Loucy (cell line): ENCODE results near the gene EVC.

ENCODE experiments used
- H2AFZ ChIP-seq: fragments of 200-600 bp; sonication (generic); 2 replicates; pipeline ENCODE4 v1.6.0; 2016; ENCODE audit warnings: antibody characterized with exemption, mild to moderate bottlenecking, low read length, moderate library complexity
- H3F3A ChIP-seq: fragments of 200-600 bp; 2 replicates; pipeline ENCODE4 v1.6.0; 2016; ENCODE audit warnings: antibody characterized with exemption, low read depth, mild to moderate bottlenecking
- H3K27me3 ChIP-seq: fragments of 200-600 bp; sonication (generic); 2 replicates; pipeline ENCODE4 v1.6.1; 2014; ENCODE audit warnings: low read length, mild to moderate bottlenecking; ENCODE audit not compliant: insufficient read depth, poor library complexity, severe bottlenecking
- H3K36me3 ChIP-seq: fragments of 200-600 bp; sonication (generic); 2 replicates; pipeline ENCODE4 v1.6.1; 2016; ENCODE audit warnings: low read length; ENCODE audit not compliant: insufficient read depth
- H3K4me1 ChIP-seq: fragments of 200-600 bp; sonication (generic); 2 replicates; pipeline ENCODE4 v1.5.1; 2014; ENCODE audit warnings: low read length, mild to moderate bottlenecking; ENCODE audit not compliant: insufficient read depth, poor library complexity, severe bottlenecking
- H3K4me2 ChIP-seq: fragments of 200-600 bp; sonication (generic); 2 replicates; pipeline ENCODE4 v1.6.0; 2014; ENCODE audit warnings: antibody characterized with exemption, low read length, low read depth, mild to moderate bottlenecking; ENCODE audit not compliant: poor library complexity, severe bottlenecking
- H3K4me3 ChIP-seq: fragments of 200-600 bp; sonication (generic); 2 replicates; pipeline ENCODE4 v1.5.1; 2014; ENCODE audit warnings: low read length, mild to moderate bottlenecking, mixed read lengths; ENCODE audit not compliant: poor library complexity, severe bottlenecking
- H3K79me2 ChIP-seq: fragments of 200-600 bp; sonication (generic); 2 replicates; pipeline ENCODE4 v1.6.1; 2014; ENCODE audit warnings: low read length; ENCODE audit not compliant: insufficient read depth
- H3K9ac ChIP-seq: fragments of 200-600 bp; sonication (generic); 2 replicates; pipeline ENCODE4 v1.6.0; 2014; ENCODE audit warnings: mild to moderate bottlenecking, low read depth, low read length, moderate library complexity; ENCODE audit not compliant: poor library complexity, severe bottlenecking
- H3K9me2 ChIP-seq: fragments of 200-600 bp; sonication (generic); replicated peaks from 2 replicates; pipeline ENCODE4 v1.6.1; 2016; ENCODE audit warnings: low read depth, low read length, mixed read lengths
- H3K9me3 ChIP-seq: fragments of 200-600 bp; sonication (generic); 2 replicates; pipeline ENCODE4 v1.6.1; 2014; ENCODE audit warnings: mild to moderate bottlenecking, antibody characterized with exemption, low read length, low read depth; ENCODE audit not compliant: insufficient read depth
- H4K20me1 ChIP-seq: fragments of 200-600 bp; sonication (generic); 2 replicates; pipeline ENCODE4 v1.6.0; 2014; ENCODE audit warnings: antibody characterized with exemption, low read length, mild to moderate bottlenecking; ENCODE audit not compliant: insufficient read depth, poor library complexity, severe bottlenecking
- EZH2phosphoT487 ChIP-seq: fragments of 200-600 bp; IDR thresholded peaks from 2 replicates; pipeline ENCODE4 v1.6.1; 2018; ENCODE audit warnings: antibody characterized with exemption, mild to moderate bottlenecking, moderate library complexity, borderline replicate concordance
- TF ChIP-seq, protein P1 (sequence below): fragments of 200-600 bp; sonication (generic); conservative IDR thresholded peaks from 2 replicates; pipeline ENCODE4 v1.5.1; 2014; ENCODE audit warnings: mild to moderate bottlenecking, antibody characterized with exemption, low read length

Gene EVC

DNA sequence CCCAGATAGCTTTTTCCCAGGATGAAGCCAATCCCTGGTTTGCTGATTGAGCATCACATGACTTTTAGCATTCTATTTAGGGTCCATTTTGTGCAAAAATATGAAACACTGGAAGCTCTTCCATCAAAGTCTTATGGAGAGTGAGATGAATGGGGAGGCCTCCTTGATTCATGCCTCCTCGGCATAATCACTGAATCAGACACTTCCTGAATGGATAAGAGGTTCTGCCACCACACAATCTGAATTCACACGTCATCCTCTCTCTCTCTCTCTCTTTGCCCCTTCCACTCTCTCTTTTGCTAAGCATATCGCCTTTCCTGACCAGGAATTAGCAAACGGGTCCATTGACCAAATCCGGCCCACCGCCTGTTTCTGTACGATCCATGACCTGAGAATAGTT, 113.2 kb downstream of the EVC start:
- Histone ChIP-seq H3K9me3 (no peaks in the 10 kb centered on the region), H3K9ac (no peak overlapping the region), H4K20me1 (no peaks in the 10 kb centered on the region), H3K36me3 (no peaks in the 10 kb centered on the region), H3K79me2 (no peaks in the 10 kb centered on the region), H2AFZ (no peak overlapping the region), H3K9me2 (no peaks in the 10 kb centered on the region), H3K4me2 (no peak overlapping the region), H3F3A (no peaks in the 10 kb centered on the region), H3K27me3 (no peaks in the 10 kb centered on the region), H3K4me1 (no peaks in the 10 kb centered on the region), H3K4me3 (no peak overlapping the region)
- no peak for TF ChIP-seq EZH2phosphoT487
- TF ChIP-seq, protein P1, sequence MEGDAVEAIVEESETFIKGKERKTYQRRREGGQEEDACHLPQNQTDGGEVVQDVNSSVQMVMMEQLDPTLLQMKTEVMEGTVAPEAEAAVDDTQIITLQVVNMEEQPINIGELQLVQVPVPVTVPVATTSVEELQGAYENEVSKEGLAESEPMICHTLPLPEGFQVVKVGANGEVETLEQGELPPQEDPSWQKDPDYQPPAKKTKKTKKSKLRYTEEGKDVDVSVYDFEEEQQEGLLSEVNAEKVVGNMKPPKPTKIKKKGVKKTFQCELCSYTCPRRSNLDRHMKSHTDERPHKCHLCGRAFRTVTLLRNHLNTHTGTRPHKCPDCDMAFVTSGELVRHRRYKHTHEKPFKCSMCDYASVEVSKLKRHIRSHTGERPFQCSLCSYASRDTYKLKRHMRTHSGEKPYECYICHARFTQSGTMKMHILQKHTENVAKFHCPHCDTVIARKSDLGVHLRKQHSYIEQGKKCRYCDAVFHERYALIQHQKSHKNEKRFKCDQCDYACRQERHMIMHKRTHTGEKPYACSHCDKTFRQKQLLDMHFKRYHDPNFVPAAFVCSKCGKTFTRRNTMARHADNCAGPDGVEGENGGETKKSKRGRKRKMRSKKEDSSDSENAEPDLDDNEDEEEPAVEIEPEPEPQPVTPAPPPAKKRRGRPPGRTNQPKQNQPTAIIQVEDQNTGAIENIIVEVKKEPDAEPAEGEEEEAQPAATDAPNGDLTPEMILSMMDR: no peak

DNA sequence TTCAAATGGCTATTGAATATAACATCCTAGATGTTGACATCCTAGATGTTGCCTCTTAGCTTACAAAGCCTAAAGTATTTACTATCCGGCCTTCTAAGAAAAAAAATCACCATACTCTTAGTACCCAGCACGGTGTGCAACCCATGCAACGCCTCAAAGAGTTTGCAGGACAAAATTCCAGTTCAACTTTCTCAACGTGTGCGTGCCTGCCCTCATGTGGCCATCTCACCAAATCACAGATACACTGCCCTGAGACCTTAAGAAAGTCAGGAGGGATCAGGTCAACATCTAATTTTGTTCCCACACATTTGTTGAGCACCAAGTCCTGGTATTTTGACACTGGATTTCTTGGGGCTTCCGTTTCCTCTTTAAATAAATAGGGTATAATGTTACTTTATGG, 113.6 kb downstream of the EVC start:
- no peak overlapping the region for H3K9ac ChIP-seq
- no peak overlapping the region for H3K4me2 ChIP-seq
- H2AFZ ChIP-seq: no peak overlapping the region
- no peaks in the 10 kb centered on the region for H3K9me3 ChIP-seq
- H3K36me3 ChIP-seq: no peaks in the 10 kb centered on the region
- H3K79me2 ChIP-seq: no peaks in the 10 kb centered on the region
- no peaks in the 10 kb centered on the region for H3K9me2 ChIP-seq
- TF ChIP-seq, protein P1: peak; percentile 65
- no peak for TF ChIP-seq EZH2phosphoT487
- no peaks in the 10 kb centered on the region for H3K4me1 ChIP-seq
- no peaks in the 10 kb centered on the region for H3K27me3 ChIP-seq
- H3K4me3 ChIP-seq: no peak overlapping the region
- no peaks in the 10 kb centered on the region for H4K20me1 ChIP-seq
- no peaks in the 10 kb centered on the region for H3F3A ChIP-seq

DNA sequence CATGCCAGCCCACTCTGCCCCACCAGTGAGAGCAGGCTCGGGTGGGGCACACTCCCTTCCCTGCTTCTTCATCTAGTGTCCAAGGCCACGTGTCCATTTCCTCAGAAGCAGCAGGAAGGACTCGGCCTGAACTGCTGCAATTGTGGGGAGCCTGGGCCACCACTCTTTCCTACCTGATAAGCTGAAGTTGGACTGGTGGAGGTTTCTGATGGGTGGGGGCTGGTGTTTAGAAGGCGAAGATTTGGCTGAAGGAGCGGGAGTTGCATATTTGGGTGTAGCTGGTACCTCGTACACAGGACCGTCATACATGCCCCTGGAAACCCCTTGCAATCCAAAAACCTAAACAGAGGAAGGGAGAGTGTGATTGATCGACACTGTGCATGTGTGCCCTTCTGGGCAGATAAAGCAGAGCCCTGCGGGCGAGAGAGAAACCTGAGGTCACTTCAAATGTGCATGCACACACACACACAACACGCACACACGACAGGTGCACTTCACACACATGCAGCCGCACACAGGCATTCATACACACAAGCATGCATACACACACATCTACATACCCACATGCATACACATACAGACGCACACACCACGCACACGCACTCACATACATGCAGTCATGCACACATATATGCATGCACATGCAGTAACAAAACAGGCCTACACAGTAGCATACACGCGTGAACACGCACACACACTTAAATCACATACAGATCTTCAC, 114.5 kb downstream of the EVC start:
- Histone ChIP-seq H3K79me2 (no peaks in the 10 kb centered on the region), H3K27me3 (no peaks in the 10 kb centered on the region), H3K9ac (no peak overlapping the region), H3K4me3 (no peak overlapping the region), H3K4me1 (no peaks in the 10 kb centered on the region), H3F3A (no peaks in the 10 kb centered on the region), H3K4me2 (no peak overlapping the region), H3K9me2 (no peaks in the 10 kb centered on the region), H3K36me3 (no peaks in the 10 kb centered on the region), H4K20me1 (no peaks in the 10 kb centered on the region), H2AFZ (no peak overlapping the region), H3K9me3 (no peaks in the 10 kb centered on the region)
- TF ChIP-seq, protein P1: no peak
- TF ChIP-seq EZH2phosphoT487: no peak
